ENCODE results near the gene LAMP5.

LAMP5 gene

DNA sequence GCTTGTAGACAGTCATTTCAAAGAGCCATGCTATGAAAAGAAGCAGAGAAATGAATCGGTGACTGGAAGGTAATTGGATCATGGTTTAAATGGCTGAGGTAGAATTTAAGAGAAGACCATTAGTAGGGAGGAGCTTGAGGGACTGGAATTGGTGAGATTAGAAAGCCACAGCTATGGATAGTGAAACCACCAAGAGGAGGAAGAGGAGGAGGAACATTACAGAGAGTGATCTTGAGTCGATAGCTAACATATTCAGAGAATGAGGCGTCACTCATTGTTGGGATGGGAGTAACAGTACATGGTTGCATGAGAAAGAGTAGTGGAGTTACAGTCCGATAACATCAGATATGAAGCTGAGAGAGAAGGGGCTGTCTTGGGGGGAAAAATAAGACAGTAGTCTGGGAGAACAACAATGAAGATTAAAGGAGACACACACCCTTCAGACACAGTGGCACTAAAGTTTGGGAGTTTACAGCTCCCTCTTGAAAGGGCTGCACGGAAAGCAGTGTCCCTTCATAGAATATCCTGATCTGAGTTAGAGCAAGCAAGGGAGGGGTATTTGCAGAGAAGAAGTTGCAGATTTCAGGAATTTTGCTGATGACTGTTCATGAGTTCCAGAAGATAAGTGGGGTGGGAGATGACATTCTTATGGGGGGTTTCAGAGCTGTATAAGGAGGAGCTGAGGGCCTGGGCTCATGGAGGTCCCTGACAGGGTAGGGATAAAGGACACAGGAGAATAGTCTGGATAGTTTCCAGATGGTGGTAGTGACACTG is 15.1 kb upstream of the LAMP5 start:
- no peak for DNase-seq (ENCODE audit: low read depth in 1 of 2, low spot score in 1 of 2)

DNA sequence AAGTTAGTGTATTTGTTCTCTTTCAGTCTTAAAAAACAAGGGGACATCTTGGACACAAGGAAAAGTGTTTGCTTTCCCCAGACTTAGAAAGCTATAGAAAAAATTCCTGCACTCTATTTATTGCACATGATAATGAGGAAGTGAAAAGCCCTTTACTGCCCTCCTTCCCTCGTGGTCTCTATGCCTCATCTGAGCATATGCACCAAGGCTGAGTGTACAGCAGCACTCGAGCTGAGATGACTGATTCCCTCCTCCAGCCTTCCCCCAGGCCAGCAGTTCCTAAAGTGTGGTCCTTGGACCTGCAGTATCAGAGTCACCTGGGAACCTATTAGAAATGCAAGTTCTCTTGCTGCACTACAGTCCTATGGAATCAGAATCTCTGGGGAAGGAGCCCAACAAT is 14.3 kb upstream of the LAMP5 start:
- DNase-seq (ENCODE audit: low read depth in 1 of 2, low spot score in 1 of 2), result no peak

GRCh38 chr20:9501473-9501872 is 12.9 kb upstream of the LAMP5 start:
- no peak for DNase-seq (ENCODE audit: low read depth in 1 of 2, low spot score in 1 of 2)

DNA sequence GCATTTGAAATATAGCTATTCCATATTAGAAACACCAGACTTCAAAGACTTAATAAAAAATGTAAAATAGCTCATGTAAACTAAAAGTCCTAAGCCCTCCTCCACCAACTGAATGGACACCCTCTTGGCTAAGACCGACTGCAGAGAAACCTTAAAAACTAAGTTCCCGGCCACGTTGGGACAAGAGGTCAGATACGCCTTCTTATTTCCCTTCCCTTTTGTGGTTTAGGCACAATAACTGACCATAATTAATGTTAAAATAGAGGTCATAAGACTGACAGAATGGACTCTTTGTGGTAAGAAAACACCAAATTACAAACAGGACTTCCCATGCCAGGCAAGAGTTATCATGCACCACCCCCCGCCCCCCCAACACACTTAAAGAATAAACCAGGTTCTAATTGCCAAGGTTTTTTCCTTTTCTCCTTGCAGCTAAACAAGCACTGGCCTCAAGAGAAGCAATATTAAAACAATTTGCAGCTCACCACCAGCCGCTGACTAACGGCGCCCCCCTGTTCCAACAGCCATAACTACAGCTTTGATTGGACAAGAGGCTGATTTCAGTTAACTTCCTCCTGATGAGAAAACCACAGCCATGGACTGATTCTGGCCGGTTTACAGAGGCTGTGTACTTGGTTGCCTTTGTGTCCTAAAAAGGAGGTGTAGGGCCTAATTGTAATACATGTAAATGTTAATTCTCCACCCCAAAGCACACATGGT is 10.7 kb upstream of the LAMP5 start:
- no peak for DNase-seq (ENCODE audit: low read depth in 1 of 2, low spot score in 1 of 2)

DNA sequence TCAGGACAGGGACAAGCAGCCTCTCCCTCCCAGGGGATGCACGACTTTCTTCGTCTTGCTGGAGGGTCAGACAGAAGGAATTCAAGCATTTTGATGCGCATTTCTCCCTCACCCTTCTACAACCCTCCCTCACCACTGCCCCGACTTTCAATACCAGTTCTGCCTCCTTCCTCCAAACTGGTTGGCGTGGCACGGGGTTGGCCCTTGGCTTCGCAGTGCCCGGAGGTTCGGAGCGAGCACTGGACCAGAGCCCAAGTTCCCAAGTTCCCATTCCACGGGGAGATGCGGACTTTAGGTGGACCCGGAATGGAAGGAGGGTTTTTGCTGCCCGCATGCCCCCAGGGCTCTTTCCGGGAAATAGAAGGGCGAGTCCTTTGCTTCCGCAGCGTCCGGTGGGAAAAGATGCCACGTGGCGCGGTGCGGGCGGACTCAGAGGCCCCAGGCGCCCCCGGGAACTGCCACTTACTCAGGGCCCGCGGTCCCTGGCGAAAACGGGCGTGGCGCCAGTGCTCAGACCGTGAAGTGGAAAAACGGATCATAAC is 8.0 kb upstream of the LAMP5 start:
- DNase-seq (ENCODE audit: low read depth in 1 of 2, low spot score in 1 of 2), result no peak

- DNase-seq (ENCODE audit: low read depth in 1 of 2, low spot score in 1 of 2), result no peak
Observed at GRCh38 chr20:9506964-9507369, 7.4 kb upstream of the LAMP5 start.

DNA sequence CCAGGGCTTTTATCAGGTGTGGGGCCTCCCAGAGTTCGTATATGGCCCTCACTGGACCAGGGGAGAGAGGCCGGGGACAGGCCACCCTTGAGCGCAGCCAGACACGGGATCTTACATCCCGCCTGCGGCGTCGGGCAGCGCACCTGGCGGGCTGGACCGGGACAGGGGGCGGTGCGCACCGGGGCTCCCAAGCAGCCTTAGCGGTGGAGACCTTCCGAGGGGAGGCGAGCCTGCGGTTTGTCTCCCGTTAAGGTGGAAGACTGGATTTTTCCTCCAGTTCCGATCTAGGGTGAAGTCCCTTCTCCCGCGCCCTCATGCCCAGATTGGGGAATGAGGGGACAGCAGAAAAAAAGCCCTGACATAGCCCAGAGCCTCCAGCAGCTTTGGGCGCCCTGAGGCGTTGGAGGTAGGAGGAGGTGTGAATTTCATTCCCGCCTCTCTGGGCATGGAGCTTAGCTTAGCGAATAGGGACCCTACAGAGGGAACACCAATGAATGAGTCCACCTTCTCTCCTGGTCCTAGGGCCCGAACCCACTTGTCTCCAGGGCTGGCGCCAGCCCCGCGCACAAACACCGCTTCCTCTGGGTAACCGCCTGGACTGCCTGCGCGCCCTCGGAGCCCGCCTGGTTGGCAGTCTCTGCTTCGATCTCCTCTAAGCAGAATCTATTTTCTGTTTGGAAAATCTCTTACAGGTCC is 6.7 kb upstream of the LAMP5 start:
- no peak for DNase-seq (ENCODE audit: low read depth in 1 of 2, low spot score in 1 of 2)

DNA sequence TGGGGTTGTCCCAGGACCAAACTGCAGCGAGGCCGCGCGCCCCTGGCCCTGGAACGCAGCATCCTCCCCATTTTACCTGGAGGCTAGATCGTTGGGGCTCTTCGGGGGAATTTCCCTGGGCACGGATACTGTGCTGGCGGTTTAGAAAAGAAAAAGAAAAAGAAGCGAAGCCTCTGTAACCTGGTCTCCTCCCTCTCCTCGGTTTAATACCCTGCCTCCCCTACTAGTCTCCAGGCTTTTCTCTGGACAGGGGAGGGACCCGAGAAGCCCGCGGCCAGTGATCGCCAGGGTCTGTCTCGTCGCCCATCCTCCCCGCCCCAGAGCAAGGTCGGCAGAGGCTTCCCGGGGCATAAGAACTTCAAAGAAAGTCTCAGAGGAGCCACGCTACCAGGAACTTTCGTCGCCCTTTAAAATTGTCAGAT is 6.1 kb upstream of the LAMP5 start:
- DNase-seq (ENCODE audit: low read depth in 1 of 2, low spot score in 1 of 2), result no peak

GRCh38 chr20:9508696-9509178 is 5.7 kb upstream of the LAMP5 start:
- DNase-seq (ENCODE audit: low read depth in 1 of 2, low spot score in 1 of 2), result no peak

- no peak for DNase-seq (ENCODE audit: low read depth in 1 of 2, low spot score in 1 of 2)
Observed at GRCh38 chr20:9509246-9509645, 5.1 kb upstream of the LAMP5 start.

DNA sequence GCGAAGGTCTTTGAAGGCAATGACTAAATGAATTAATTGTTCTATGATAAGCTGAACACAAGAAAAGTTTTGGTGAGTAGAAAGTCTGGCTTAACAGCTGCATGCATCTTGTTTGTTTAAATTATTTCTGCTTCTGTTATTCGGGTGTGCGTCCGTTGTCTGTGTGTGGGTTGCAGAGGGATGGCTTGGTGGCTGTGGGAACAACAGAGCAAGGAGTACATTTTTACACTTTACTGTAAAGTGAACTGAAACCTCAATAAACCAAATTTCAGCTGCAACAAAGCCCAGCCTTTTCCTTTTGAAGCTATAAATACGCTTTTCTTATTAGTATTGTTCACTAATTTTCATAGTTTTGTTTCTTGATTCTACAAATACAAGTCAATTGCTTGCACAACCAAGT is 3.5 kb upstream of the LAMP5 start:
- DNase-seq (ENCODE audit: low read depth in 1 of 2, low spot score in 1 of 2), result no peak

DNA sequence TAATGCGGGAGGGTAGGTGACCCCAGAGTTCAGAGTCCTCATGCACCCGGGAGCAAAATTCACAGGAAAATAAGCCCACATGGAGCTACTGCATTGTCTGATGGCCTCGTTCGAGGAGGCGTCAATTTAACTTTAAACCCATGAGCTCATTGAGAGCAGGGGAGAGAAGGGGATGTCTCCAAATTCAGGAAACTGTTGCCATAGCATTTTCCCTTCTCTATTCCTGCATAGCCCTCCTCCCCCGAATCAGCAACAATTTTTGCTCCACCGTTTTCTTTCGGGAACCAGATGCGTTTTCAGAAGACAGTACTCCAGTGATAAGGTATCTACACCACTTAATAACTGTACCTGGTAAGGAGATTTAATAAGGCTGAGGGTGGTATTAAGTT is 324 bp upstream of the LAMP5 start:
- DNase-seq (ENCODE audit: low read depth in 1 of 2, low spot score in 1 of 2), result no peak

- no peak for DNase-seq (ENCODE audit: low read depth in 1 of 2, low spot score in 1 of 2)
Observed at GRCh38 chr20:9515214-9515585, 810 bp downstream of the LAMP5 start.

GRCh38 chr20:9515741-9516233 is 1.4 kb downstream of the LAMP5 start:
- DNase-seq (ENCODE audit: low read depth in 1 of 2, low spot score in 1 of 2), result no peak

DNA sequence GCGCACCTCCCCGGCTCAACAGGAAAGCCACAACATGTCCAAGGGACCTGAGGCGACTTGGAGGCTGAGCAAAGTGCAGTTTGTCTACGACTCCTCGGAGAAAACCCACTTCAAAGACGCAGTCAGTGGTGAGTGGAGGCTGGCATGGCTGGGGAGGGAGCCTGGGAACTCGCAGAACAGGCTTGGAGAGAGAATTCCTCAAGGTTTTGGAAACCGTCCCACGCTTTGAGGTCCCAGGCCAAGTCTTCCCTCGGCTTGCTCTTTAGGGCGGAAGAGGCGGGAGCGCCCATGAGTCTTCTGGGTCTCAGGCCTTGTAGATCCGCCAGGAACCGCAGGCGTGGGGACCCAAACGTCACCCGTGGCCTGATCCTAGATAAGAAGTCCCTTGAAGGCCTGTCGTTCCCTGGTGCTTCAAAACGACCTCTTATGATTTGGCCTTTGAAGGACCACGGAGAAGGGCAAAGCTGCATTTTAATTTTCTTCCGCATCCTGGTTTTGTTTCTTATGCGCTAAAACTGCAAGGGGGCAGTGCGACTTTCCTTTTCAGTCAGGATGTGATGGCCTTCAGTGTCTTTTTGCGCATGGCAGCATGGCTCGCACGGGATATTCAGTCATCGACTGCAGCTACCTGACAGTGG is 2.0 kb downstream of the LAMP5 start:
- DNase-seq (ENCODE audit: low read depth in 1 of 2, low spot score in 1 of 2), result no peak

- no peak for DNase-seq (ENCODE audit: low read depth in 1 of 2, low spot score in 1 of 2)
Observed at GRCh38 chr20:9517297-9518162, 3.1 kb downstream of the LAMP5 start.

GRCh38 chr20:9518576-9519175 is 4.3 kb downstream of the LAMP5 start:
- DNase-seq (ENCODE audit: low read depth in 1 of 2, low spot score in 1 of 2), result no peak

- DNase-seq (ENCODE audit: low read depth in 1 of 2, low spot score in 1 of 2), result no peak
Observed at GRCh38 chr20:9520086-9520485, 5.7 kb downstream of the LAMP5 start.

DNA sequence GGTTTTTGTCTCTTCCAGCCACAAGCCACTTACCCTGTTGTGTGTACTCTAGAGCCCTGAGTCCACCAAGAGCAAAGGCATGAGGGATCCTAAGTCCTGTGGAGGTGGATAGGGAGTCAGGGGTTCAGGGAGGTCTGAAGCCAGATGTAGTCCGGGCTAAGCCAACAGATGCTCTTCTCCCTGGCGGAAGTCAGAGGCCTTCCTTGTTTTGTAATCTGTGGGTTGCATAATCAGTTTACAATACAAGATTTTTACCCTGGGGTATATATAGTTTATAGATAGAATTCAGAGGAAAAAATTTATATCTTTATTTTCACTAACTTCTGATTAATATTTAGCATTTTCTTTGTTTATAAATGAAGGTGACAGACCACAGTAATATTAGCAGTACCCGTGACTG is 9.2 kb downstream of the LAMP5 start:
- no peak for DNase-seq (ENCODE audit: low read depth in 1 of 2, low spot score in 1 of 2)

DNA sequence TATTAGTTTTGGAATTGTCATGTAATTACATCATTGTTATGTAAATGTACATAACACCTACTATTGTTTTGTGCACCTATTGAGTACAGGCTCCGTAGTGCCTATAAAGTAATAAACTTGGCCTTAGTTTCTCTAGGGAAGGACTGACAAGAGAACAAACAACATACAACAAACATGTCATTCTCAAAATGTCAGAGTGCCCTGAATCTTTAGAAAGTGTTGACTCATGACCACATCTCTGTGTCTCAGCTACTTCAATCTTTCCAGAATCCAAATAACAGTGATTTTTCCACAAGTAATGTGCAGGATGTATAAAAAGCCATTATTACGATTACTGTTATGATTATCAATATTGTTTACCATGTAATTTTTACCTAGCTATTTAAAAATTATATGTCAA is 17.2 kb downstream of the LAMP5 start:
- no peak for DNase-seq (ENCODE audit: low read depth in 1 of 2, low spot score in 1 of 2)
